CD14-positive monocyte (primary cell): ENCODE data around the gene HDAC10. TPM values are rescaled to one million over a fixed set of nuclear protein-coding genes. Genes with fewer than 3 reads are reported as not detected.
"Not testable (repeated sequence)": the region's sequence is repeated elsewhere in the genome, so short reads cannot be mapped to it uniquely, and the experiment has no call there.

Experiments
- DNase-seq, 3 donors: peaks; one replicate each; pipeline ENCODE4 v3.0.0-alpha.2; 2011 to 2022
- H2AFZ ChIP-seq: 2 replicates; pipeline ENCODE4 v1.6.0; 2012; ENCODE audit warnings: mild to moderate bottlenecking, low read depth, low read length, inconsistent platforms; ENCODE audit not compliant: insufficient read depth, poor library complexity, severe bottlenecking
- H3K27ac ChIP-seq, 2 donors: 1 replicate in 1 of 2; 2 replicates in 1 of 2; pipeline ENCODE4 v1.5.1; 2012 to 2013; ENCODE audit warnings: low read length in 2 of 2, control low read depth in 1 of 2, inconsistent platforms in 1 of 2, low read depth in 1 of 2, mild to moderate bottlenecking in 1 of 2
- H3K27me3 ChIP-seq, 2 donors: one replicate each; pipeline versions ENCODE4 v1.6.0 to v1.6.1; 2011 to 2013; ENCODE audit warnings: low read length in 2 of 2; ENCODE audit not compliant: control insufficient read depth in 2 of 2, insufficient read depth in 2 of 2
- H3K36me3 ChIP-seq, 2 donors: replicated peaks in 1 of 2; 1 replicate in 1 of 2; 2 replicates in 1 of 2; pipeline versions ENCODE4 v1.5.1 to v1.6.1; 2012 to 2013; ENCODE audit warnings: low read length in 2 of 2, control low read depth in 1 of 2, inconsistent platforms in 1 of 2, mild to moderate bottlenecking in 1 of 2; ENCODE audit not compliant: insufficient read depth in 2 of 2, control insufficient read depth in 1 of 2
- H3K4me1 ChIP-seq, 2 donors: 1 replicate in 1 of 2; 2 replicates in 1 of 2; pipeline versions ENCODE4 v1.5.1 to v1.6.1; 2012 to 2013; ENCODE audit warnings: low read length in 2 of 2, control low read depth in 1 of 2, inconsistent platforms in 1 of 2, mild to moderate bottlenecking in 1 of 2, moderate library complexity in 1 of 2; ENCODE audit not compliant: insufficient read depth in 2 of 2, control insufficient read depth in 1 of 2
- H3K4me2 ChIP-seq: replicated peaks from 2 replicates; pipeline ENCODE3; 2012; ENCODE audit warnings: low read length, moderate library complexity, mild to moderate bottlenecking; ENCODE audit not compliant: poor library complexity, severe bottlenecking; ENCODE audit errors: extremely low read depth
- H3K4me3 ChIP-seq, 3 experiments: fragments of 200-600 bp in 1 of 3; sonication (generic) in 1 of 3; replicated peaks in 1 of 3; 1 replicate in 2 of 3; 2 replicates in 1 of 3; pipeline ENCODE4 v1.5.1; 2011 to 2013; ENCODE audit warnings: low read length in 3 of 3, mild to moderate bottlenecking in 3 of 3, control low read depth in 2 of 3, low read depth in 2 of 3, inconsistent platforms in 1 of 3, moderate library complexity in 1 of 3
- H3K79me2 ChIP-seq: 2 replicates; pipeline ENCODE4 v1.6.0; 2012; ENCODE audit warnings: mild to moderate bottlenecking, control low read depth, inconsistent platforms, low read length, moderate library complexity; ENCODE audit not compliant: insufficient read depth
- H3K9ac ChIP-seq: 2 replicates; pipeline ENCODE4 v1.6.0; 2017; ENCODE audit warnings: low read length, mild to moderate bottlenecking; ENCODE audit not compliant: insufficient read depth, poor library complexity, severe bottlenecking
- H3K9me3 ChIP-seq, 2 donors: replicated peaks in 1 of 2; 1 replicate in 1 of 2; 2 replicates in 1 of 2; pipeline versions ENCODE4 v1.5.1 to v1.6.1; 2012 to 2013; ENCODE audit warnings: low read length in 2 of 2, control low read depth in 1 of 2; ENCODE audit not compliant: control insufficient read depth in 1 of 2, insufficient read depth in 1 of 2
- H4K20me1 ChIP-seq: 2 replicates; pipeline ENCODE4 v1.6.0; 2012; ENCODE audit warnings: mild to moderate bottlenecking, low read length, control low read depth, moderate library complexity; ENCODE audit not compliant: insufficient read depth
- H3K27ac Mint-ChIP-seq, 7 donors: one replicate each; pipeline ENCODE4 v1.8.0; 2020; ENCODE audit warnings: mild to moderate bottlenecking in 7 of 7, mixed read lengths in 7 of 7, moderate library complexity in 6 of 7, inconsistent platforms in 2 of 7
- H3K27me3 Mint-ChIP-seq, 3 donors: one replicate each; pipeline ENCODE4 v1.8.0; 2021 to 2022; ENCODE audit warnings: low read depth in 3 of 3, mild to moderate bottlenecking in 3 of 3, mixed read lengths in 3 of 3, moderate library complexity in 3 of 3, inconsistent platforms in 1 of 3
- H3K36me3 Mint-ChIP-seq, 2 donors: one replicate each; pipeline ENCODE4 v1.8.0; 2020; ENCODE audit warnings: mixed read lengths in 2 of 2, inconsistent platforms in 1 of 2, mild to moderate bottlenecking in 1 of 2
- H3K4me1 Mint-ChIP-seq: one replicate; pipeline ENCODE4 v1.8.0; 2020; ENCODE audit warnings: mild to moderate bottlenecking, mixed read lengths
- H3K4me3 Mint-ChIP-seq, 2 donors: one replicate each; pipeline ENCODE4 v1.8.0; 2020; ENCODE audit warnings: mild to moderate bottlenecking in 2 of 2, mixed read lengths in 2 of 2, moderate library complexity in 1 of 2
- H3K9me3 Mint-ChIP-seq, 7 donors: one replicate each; pipeline ENCODE4 v1.8.0; 2020 to 2022; ENCODE audit warnings: mixed read lengths in 7 of 7, mild to moderate bottlenecking in 6 of 7, moderate library complexity in 6 of 7, inconsistent platforms in 2 of 7
- WGBS: methylation state at CpG from one replicate; pipeline ENCODE4 v1.1.5; 2013; ENCODE audit warnings: missing lambda C conversion rate; ENCODE audit not compliant: insufficient coverage; 5-methylcytosine and 5-hydroxymethylcytosine counted together
- intact Hi-C, 2 donors: fragments of 100-400 bp; cut with micrococcal nuclease; formaldehyde crosslinking; loops; one replicate each; pipeline versions ENCODE4 v1.15.0 to v1.15.1; 2023
- polyA plus RNA-seq, 3 donors: library from polyadenylated mRNA; depleted of rRNA in 1 of 3; unstranded in 2 of 3; stranded (reverse) in 1 of 3; fragments of 300-500 nt in 2 of 3; fragments of >200 nt in 1 of 3; fragmentation: Illumina TruSeq in 2 of 3; gene quantifications; 1 replicate in 2 of 3; 2 replicates in 1 of 3; pipeline ENCODE4 v1.2.3, GENCODE V29; 2012 to 2021
- TF ChIP-seq, protein P1 (sequence below): fragments of 200-600 bp; IDR thresholded peaks from one replicate; pipeline ENCODE4 v1.8.0; 2022; ENCODE audit warnings: antibody characterized with exemption, mild to moderate bottlenecking

The HDAC10 gene
- polyA plus RNA-seq, 3 donors = 9.2 to 148 (median 13.7) TPM

GRCh38 chr22:50206599-50206998, 44.5 kb downstream of the HDAC10 start:
- peaks cover 80% of the 10 kb centered on the region for H4K20me1 ChIP-seq
- Mint-ChIP-seq H3K27me3 (peaks cover 0 to 2% (median 0%) of the 10 kb centered on the region in 3 donors), H3K27ac (peak overlapping the region in 5 of 7 donors; percentile 60 to 82 (median 67)), H3K4me3 (no peak overlapping the region), H3K4me1 (peaks cover 57% of the 10 kb centered on the region), H3K36me3 (peaks cover 61 to 67% of the 10 kb centered on the region in 2 donors), H3K9me3 (peaks cover 0 to 3% (median 0%) of the 10 kb centered on the region in 7 donors)
- H3K4me2 ChIP-seq = no peak overlapping the region
- H3K4me1 ChIP-seq = peaks cover 54 to 67% of the 10 kb centered on the region in 2 donors
- no peak for DNase-seq
- peaks cover 42 to 51% of the 10 kb centered on the region in 2 donors for H3K36me3 ChIP-seq
- H3K79me2 ChIP-seq = peaks cover 76% of the 10 kb centered on the region
- H3K27me3 ChIP-seq = no peaks in the 10 kb centered on the region
- intact Hi-C loops = loop anchor here in 1 of 2 donors (5.0 to 10.0 kb wide), 2 partner anchors 34 to 282 kb away; partner anchors contain the start of gene PANX2
- H3K4me3 ChIP-seq = no peak overlapping the region
- H3K9me3 ChIP-seq = no peaks in the 10 kb centered on the region
- 83% methylated on average over 10 of the region's 10 CpGs for WGBS
- TF ChIP-seq, protein P1, sequence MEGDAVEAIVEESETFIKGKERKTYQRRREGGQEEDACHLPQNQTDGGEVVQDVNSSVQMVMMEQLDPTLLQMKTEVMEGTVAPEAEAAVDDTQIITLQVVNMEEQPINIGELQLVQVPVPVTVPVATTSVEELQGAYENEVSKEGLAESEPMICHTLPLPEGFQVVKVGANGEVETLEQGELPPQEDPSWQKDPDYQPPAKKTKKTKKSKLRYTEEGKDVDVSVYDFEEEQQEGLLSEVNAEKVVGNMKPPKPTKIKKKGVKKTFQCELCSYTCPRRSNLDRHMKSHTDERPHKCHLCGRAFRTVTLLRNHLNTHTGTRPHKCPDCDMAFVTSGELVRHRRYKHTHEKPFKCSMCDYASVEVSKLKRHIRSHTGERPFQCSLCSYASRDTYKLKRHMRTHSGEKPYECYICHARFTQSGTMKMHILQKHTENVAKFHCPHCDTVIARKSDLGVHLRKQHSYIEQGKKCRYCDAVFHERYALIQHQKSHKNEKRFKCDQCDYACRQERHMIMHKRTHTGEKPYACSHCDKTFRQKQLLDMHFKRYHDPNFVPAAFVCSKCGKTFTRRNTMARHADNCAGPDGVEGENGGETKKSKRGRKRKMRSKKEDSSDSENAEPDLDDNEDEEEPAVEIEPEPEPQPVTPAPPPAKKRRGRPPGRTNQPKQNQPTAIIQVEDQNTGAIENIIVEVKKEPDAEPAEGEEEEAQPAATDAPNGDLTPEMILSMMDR = peak; percentile 58
- H2AFZ ChIP-seq = no peak overlapping the region
- no peak overlapping the region for H3K9ac ChIP-seq
- peak overlapping the region in 1 of 2 donors; percentile 50 for H3K27ac ChIP-seq

DNA sequence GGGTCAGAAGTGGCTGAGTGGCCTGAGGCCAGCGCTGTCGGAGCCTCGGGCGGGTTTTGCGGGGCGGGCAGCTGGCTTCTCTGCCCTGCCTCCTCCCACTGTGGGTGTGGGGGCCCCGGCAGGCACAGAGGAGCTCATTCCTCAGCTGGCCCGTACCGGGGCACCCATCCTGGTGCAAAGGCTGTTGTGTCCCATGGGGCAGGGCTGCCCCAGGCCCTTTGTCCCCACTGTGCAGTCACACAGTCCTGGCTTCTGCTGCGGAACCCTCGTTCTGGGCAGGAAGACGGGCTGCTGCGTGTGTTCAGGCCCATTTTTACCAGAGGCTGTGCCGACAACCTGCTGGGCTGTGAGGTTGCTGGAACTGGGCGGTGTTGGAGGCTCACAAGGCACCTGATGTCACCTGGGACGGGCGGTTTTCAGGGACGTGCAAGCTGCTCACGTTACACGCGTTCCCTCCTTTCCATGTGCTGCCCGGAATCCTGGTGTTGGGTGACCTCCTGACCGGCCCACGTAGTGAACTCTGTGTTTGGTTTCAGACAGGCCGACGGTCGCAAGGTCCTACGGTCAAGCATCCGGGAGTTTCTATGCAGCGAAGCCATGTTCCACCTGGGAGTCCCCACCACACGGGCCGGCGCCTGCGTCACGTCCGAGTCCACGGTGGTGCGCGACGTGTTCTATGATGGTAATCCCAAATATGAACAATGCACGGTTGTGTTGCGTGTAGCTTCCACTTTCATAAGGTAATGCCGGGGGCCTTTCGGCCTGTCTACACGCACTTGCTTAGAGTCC, 45.1 kb downstream of the HDAC10 start:
- peak overlapping the region in 3 of 7 donors; percentile 50 to 67 (median 65) for H3K27ac Mint-ChIP-seq
- peaks cover 76% of the 10 kb centered on the region for H4K20me1 ChIP-seq
- intact Hi-C loops = loop anchor here in 1 of 2 donors (5.0 to 10.0 kb wide), 2 partner anchors 34 to 281 kb away; partner anchors contain the start of gene PANX2

GRCh38 chr22:50204998-50205397, 46.1 kb downstream of the HDAC10 start:
- not testable (repeated sequence) for H3K27me3 ChIP-seq, H3K9ac ChIP-seq, H3K9me3 Mint-ChIP-seq, H2AFZ ChIP-seq, H3K9me3 ChIP-seq, H3K27me3 Mint-ChIP-seq
- peaks cover 66% of the 10 kb centered on the region for H3K79me2 ChIP-seq
- H4K20me1 ChIP-seq = peaks cover 67% of the 10 kb centered on the region
- Mint-ChIP-seq H3K27ac (peak overlapping the region; percentile 65 to 97 (median 91)), H3K36me3 (peaks cover 51 to 53% of the 10 kb centered on the region in 2 donors), H3K4me3 (peak overlapping the region; percentile 65 to 68), H3K4me1 (peaks cover 57% of the 10 kb centered on the region)
- H3K36me3 ChIP-seq = peaks cover 26 to 34% of the 10 kb centered on the region in 2 donors
- peak overlapping the region; percentile 57 to 66 for H3K27ac ChIP-seq
- DNase-seq = peak in 1 of 3 donors; percentile 37
- peak overlapping the region; percentile 14 to 57 (median 20) for H3K4me3 ChIP-seq
- WGBS = 45% methylated on average over 9 of the region's 9 CpGs
- peaks cover 58 to 74% of the 10 kb centered on the region in 2 donors for H3K4me1 ChIP-seq
- peak overlapping the region; percentile 54 for H3K4me2 ChIP-seq
- intact Hi-C loops = loop anchor here in 1 of 2 donors (5.0 to 10.0 kb wide), 2 partner anchors 33 to 280 kb away; partner anchors contain the start of gene PANX2

More for the DNA sequence above, 45.1 kb downstream of the HDAC10 start:
- Mint-ChIP-seq H3K9me3 (peaks cover 0 to 3% (median 0%) of the 10 kb centered on the region in 7 donors), H3K36me3 (peaks cover 57 to 63% of the 10 kb centered on the region in 2 donors), H3K4me3 (no peak overlapping the region), H3K4me1 (peaks cover 57% of the 10 kb centered on the region), H3K27me3 (peaks cover 0 to 2% (median 0%) of the 10 kb centered on the region in 3 donors)
- Histone ChIP-seq H3K4me2 (no peak overlapping the region), H3K79me2 (peaks cover 75% of the 10 kb centered on the region), H3K9ac (no peak overlapping the region), H3K4me1 (peaks cover 55 to 71% of the 10 kb centered on the region in 2 donors), H3K9me3 (no peaks in the 10 kb centered on the region), H3K27ac (peak overlapping the region in 1 of 2 donors; percentile 50), H3K36me3 (peaks cover 36 to 44% of the 10 kb centered on the region in 2 donors), H3K4me3 (no peak overlapping the region), H3K27me3 (no peaks in the 10 kb centered on the region), H2AFZ (no peak overlapping the region)
- WGBS = 99% methylated on average over 44 of the region's 45 CpGs
- DNase-seq = no peak
- TF ChIP-seq, protein P1 = no peak
